GM19035 (cell line): Measurements from ENCODE around the gene PTBP2.
"Not testable (repeated sequence)": the region's sequence is repeated elsewhere in the genome, so short reads cannot be mapped to it uniquely, and the experiment has no call there.

ENCODE experiments used
- ATAC-seq: cut with Tn5 transposase; IDR thresholded peaks from one replicate; pipeline ENCODE4 v1.9.1; 2021; ENCODE audit not compliant: unreplicated experiment

Gene PTBP2

GRCh38 chr1:96730574-96731298 lies 9.2 kb downstream of the PTBP2 start:
- ATAC-seq: no peak

- no peak for ATAC-seq
These were observed 19.8 kb downstream of the PTBP2 start for GRCh38 chr1:96741335-96741734.

GRCh38 chr1:96746440-96747420 lies 25.1 kb downstream of the PTBP2 start:
- ATAC-seq: no peak

GRCh38 chr1:96747565-96747964 lies 26.0 kb downstream of the PTBP2 start:
- no peak for ATAC-seq

- ATAC-seq: no peak
These were observed 26.5 kb downstream of the PTBP2 start for GRCh38 chr1:96748078-96748477.

GRCh38 chr1:96749618-96750017 lies 28.0 kb downstream of the PTBP2 start:
- no peak for ATAC-seq

GRCh38 chr1:96752394-96752793 lies 30.8 kb downstream of the PTBP2 start:
- ATAC-seq: no peak

- no peak for ATAC-seq
These were observed 35.2 kb downstream of the PTBP2 start for GRCh38 chr1:96756789-96757188.

- not testable (repeated sequence) for ATAC-seq
These were observed 41.0 kb downstream of the PTBP2 start for GRCh38 chr1:96762586-96762985.

- no peak for ATAC-seq
These were observed 41.9 kb downstream of the PTBP2 start for GRCh38 chr1:96763514-96763913.

GRCh38 chr1:96764469-96764868 lies 42.9 kb downstream of the PTBP2 start:
- ATAC-seq: no peak

- ATAC-seq: no peak
These were observed 50.3 kb downstream of the PTBP2 start for GRCh38 chr1:96771847-96772246.

- no peak for ATAC-seq
These were observed 50.8 kb downstream of the PTBP2 start for GRCh38 chr1:96772349-96772748.

- no peak for ATAC-seq
These were observed 51.4 kb downstream of the PTBP2 start for GRCh38 chr1:96772972-96773371.

- ATAC-seq: no peak
These were observed 60.6 kb downstream of the PTBP2 start for GRCh38 chr1:96782206-96782605.

GRCh38 chr1:96782856-96783255 lies 61.3 kb downstream of the PTBP2 start:
- no peak for ATAC-seq

- ATAC-seq: no peak
These were observed 69.0 kb downstream of the PTBP2 start for GRCh38 chr1:96790599-96790998.

- no peak for ATAC-seq
These were observed 70.6 kb downstream of the PTBP2 start for GRCh38 chr1:96792220-96792619.

GRCh38 chr1:96801696-96802095 lies 80.1 kb downstream of the PTBP2 start:
- ATAC-seq: not testable (repeated sequence)

GRCh38 chr1:96804648-96805047 lies 83.1 kb downstream of the PTBP2 start:
- ATAC-seq: no peak

- no peak for ATAC-seq
These were observed 86.6 kb downstream of the PTBP2 start for GRCh38 chr1:96808191-96808590.

- ATAC-seq: no peak
These were observed 94.3 kb downstream of the PTBP2 start for GRCh38 chr1:96815914-96816313.
